ENCODE results near the gene CDO1. TPM values are rescaled to one million over a fixed set of nuclear protein-coding genes. Genes with fewer than 3 reads are reported as not detected.

Gene CDO1
- total and polyA plus RNA-seq, 10 donors, result 1.4 to 11.1 (median 1.7) TPM

- H3K27me3 ChIP-seq (replicated peaks in 1 of 7), result no peaks in the 10 kb centered on the region
- intact Hi-C loops (cut with DNase I; ENCODE audit: low total_unique reads), result loop anchor here (10.0 kb wide), 1 partner anchor 221 kb away; no protein-coding TSS in a partner anchor
- peak overlapping the region in 3 of 8 donors; percentile 76 to 95 (median 94) for H3K4me3 ChIP-seq
- peaks cover 33 to 85% (median 59%) of the 10 kb centered on the region in 6 donors for H3K4me1 ChIP-seq
- peaks cover 0 to under 1% (median 0%) of the 10 kb centered on the region in 6 donors for H3K36me3 ChIP-seq
- WGBS, 5 donors, result 61 to 76% (median 71%) methylated on average over 6 of the region's 6 CpGs
- TF ChIP-seq POLR2AphosphoS5 (IDR thresholded peaks at IDR 0.05), result no peak
- no peak for TF ChIP-seq CTCF (IDR thresholded peaks at IDR 0.05 in 8 of 11, conservative IDR thresholded peaks at IDR 0.05 in 3 of 11)
- DNase-seq, result no peak
- no peaks in the 10 kb centered on the region for H3K9me3 ChIP-seq
- peak overlapping the region in 1 of 8 donors; percentile 24 for H3K27ac ChIP-seq
These were observed 27.1 kb upstream of the CDO1 start for GRCh38 chr5:115843444-115844130.

DNA sequence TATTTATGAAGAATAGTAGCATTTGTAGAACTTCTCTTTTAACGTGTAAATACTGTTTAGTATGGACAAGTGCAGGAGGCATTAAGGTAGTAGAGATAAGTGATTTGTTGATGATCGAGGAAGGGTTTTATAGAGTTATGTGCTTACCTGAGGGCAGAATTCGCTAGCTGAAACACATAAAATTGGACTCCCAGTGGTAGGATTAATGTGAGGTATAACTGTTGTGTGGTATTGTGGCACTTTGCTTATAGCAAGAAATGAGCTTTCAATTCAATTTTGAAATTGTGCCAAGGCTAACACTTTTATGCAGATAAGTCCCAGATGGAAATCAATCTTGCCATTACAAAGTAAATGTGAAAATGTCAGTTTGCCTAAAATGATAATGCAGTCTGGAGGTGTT lies 26.5 kb upstream of the CDO1 start:
- H3K27ac ChIP-seq, result peak overlapping the region in 4 of 8 donors; percentile 93 to 97 (median 95)
- intact Hi-C loops (cut with DNase I; ENCODE audit: low total_unique reads), result loop anchor here (10.0 kb wide), 1 partner anchor 222 kb away; no protein-coding TSS in a partner anchor
- peaks cover 0 to 6% (median under 1%) of the 10 kb centered on the region in 6 donors for H3K36me3 ChIP-seq
- DNase-seq, result no peak
- peak overlapping the region; percentile 70 to 95 (median 86) for H3K4me3 ChIP-seq
- H3K27me3 ChIP-seq (replicated peaks in 1 of 7), result no peaks in the 10 kb centered on the region
- H3K4me1 ChIP-seq, result peaks cover 38 to 85% (median 65%) of the 10 kb centered on the region in 6 donors
- TF ChIP-seq POLR2AphosphoS5 (IDR thresholded peaks at IDR 0.05), result no peak
- TF ChIP-seq CTCF (IDR thresholded peaks at IDR 0.05 in 8 of 11, conservative IDR thresholded peaks at IDR 0.05 in 3 of 11), result no peak
- TF ChIP-seq POLR2A (IDR thresholded peaks at IDR 0.05), result no peak
- 10 to 18% (median 15%) methylated on average over 3 of the region's 3 CpGs for WGBS, 5 donors
- H3K9me3 ChIP-seq, result no peaks in the 10 kb centered on the region

GRCh38 chr5:115842089-115842935 lies 25.9 kb upstream of the CDO1 start:
- intact Hi-C loops (cut with DNase I; ENCODE audit: low total_unique reads), result loop anchor here (10.0 kb wide), 1 partner anchor 222 kb away; no protein-coding TSS in a partner anchor
- Histone ChIP-seq H3K27ac (peak overlapping the region; percentile 92 to 97 (median 95)), H3K36me3 (peaks cover 0 to 13% (median 4%) of the 10 kb centered on the region in 6 donors), H3K27me3 (replicated peaks in 1 of 7) (no peaks in the 10 kb centered on the region), H3K4me1 (peaks cover 38 to 85% (median 69%) of the 10 kb centered on the region in 6 donors), H3K4me3 (peak overlapping the region; percentile 70 to 95 (median 86)), H3K9me3 (no peaks in the 10 kb centered on the region)
- no peak for DNase-seq
- WGBS, 5 donors, result 0 to 2% (median 1%) methylated on average over 22 to 68 of the region's 68 CpGs
- TF ChIP-seq CTCF (IDR thresholded peaks at IDR 0.05 in 8 of 11, conservative IDR thresholded peaks at IDR 0.05 in 3 of 11) (peak in 3 of 11 experiments; percentile 5 to 30 (median 6)), POLR2A (IDR thresholded peaks at IDR 0.05) (no peak)
